SK-N-SH treated with all-trans-retinoic acid at 6 μM for 48 hours (cell line): Measurements from ENCODE around the gene EPB41.

ENCODE experiments used
- ATAC-seq: fragments of 200-7000 bp; cut with Tn5 transposase; 3 replicates; pipeline ENCODE4 v1.9.1; 2020; ENCODE audit warnings: mild to moderate bottlenecking, moderate library complexity
- ARNTL ChIP-seq: fragments of 450-650 bp; formaldehyde crosslinking; IDR thresholded peaks from 2 replicates; pipeline ENCODE4 v1.5.0; 2020; ENCODE audit warnings: low read depth, mild to moderate bottlenecking, moderate library complexity, borderline replicate concordance
- BACH2 ChIP-seq: fragments of 250-450 bp; sonication (Bioruptor Pico); IDR thresholded peaks from 2 replicates; pipeline ENCODE4 v1.9.0; 2021; ENCODE audit warnings: mild to moderate bottlenecking, borderline replicate concordance
- CSDC2 ChIP-seq: fragments of 250-450 bp; sonication (Bioruptor Pico); IDR thresholded peaks from 2 replicates; pipeline ENCODE4 v1.5.0; 2020; ENCODE audit warnings: mild to moderate bottlenecking, moderate library complexity
- ESRRG ChIP-seq: fragments of 250-450 bp; sonication (Bioruptor Pico); IDR thresholded peaks from 2 replicates; pipeline ENCODE4 v1.6.1; 2021; ENCODE audit warnings: mild to moderate bottlenecking
- GLIS3 ChIP-seq: fragments of 250-450 bp; sonication (Bioruptor Pico); IDR thresholded peaks from 2 replicates; pipeline ENCODE4 v1.5.0; 2020; ENCODE audit warnings: mild to moderate bottlenecking, moderate library complexity
- ISL1 ChIP-seq: fragments of 250-450 bp; sonication (Bioruptor Pico); IDR thresholded peaks from 2 replicates; pipeline ENCODE4 v2.1.2; 2022; ENCODE audit warnings: mild to moderate bottlenecking, moderate library complexity
- OSR1 ChIP-seq: fragments of 250-450 bp; sonication (Bioruptor Pico); IDR thresholded peaks from 2 replicates; pipeline ENCODE4 v1.8.0; 2022; ENCODE audit warnings: moderate library complexity, mild to moderate bottlenecking, inconsistent platforms
- PPARA ChIP-seq: fragments of 250-450 bp; sonication (Bioruptor Pico); IDR thresholded peaks from 2 replicates; pipeline ENCODE4 v1.5.0; 2020; ENCODE audit warnings: mild to moderate bottlenecking, borderline replicate concordance
- RARB ChIP-seq: fragments of 250-450 bp; sonication (Bioruptor Pico); IDR thresholded peaks from 2 replicates; pipeline ENCODE4 v1.8.0; 2021; ENCODE audit warnings: mild to moderate bottlenecking, moderate library complexity
- SNAI2 ChIP-seq: fragments of 250-450 bp; sonication (Bioruptor Pico); IDR thresholded peaks from 2 replicates; pipeline ENCODE4 v1.5.0; 2020; ENCODE audit warnings: mild to moderate bottlenecking, moderate library complexity
- TCF4 ChIP-seq: fragments of 250-450 bp; sonication (Bioruptor Pico); IDR thresholded peaks from 2 replicates; pipeline ENCODE4 v1.8.0; 2021; ENCODE audit warnings: mild to moderate bottlenecking, moderate library complexity, borderline replicate concordance
- TOX ChIP-seq: fragments of 250-450 bp; sonication (Bioruptor Pico); IDR thresholded peaks from 2 replicates; pipeline ENCODE4 v1.8.0; 2021; ENCODE audit warnings: mild to moderate bottlenecking, moderate library complexity, borderline replicate concordance
- ZC3H10 ChIP-seq: fragments of 250-450 bp; sonication (Bioruptor Pico); IDR thresholded peaks from 2 replicates; pipeline ENCODE4 v1.5.1; 2021; ENCODE audit warnings: mild to moderate bottlenecking, moderate library complexity
- ZFP3 ChIP-seq: fragments of 250-450 bp; sonication (Bioruptor Pico); IDR thresholded peaks from 2 replicates; pipeline ENCODE4 v1.5.0; 2020; ENCODE audit warnings: mild to moderate bottlenecking, moderate library complexity
- ZFP30 ChIP-seq: fragments of 450-650 bp; formaldehyde crosslinking; IDR thresholded peaks from 2 replicates; pipeline ENCODE4 v1.5.0; 2022; ENCODE audit warnings: mild to moderate bottlenecking, moderate library complexity
- ZNF565 ChIP-seq: fragments of 450-650 bp; formaldehyde crosslinking; conservative IDR thresholded peaks from 2 replicates; pipeline ENCODE4 v1.5.0; 2020; ENCODE audit warnings: low read depth, mild to moderate bottlenecking, moderate library complexity
- ZNF70 ChIP-seq: fragments of 450-650 bp; formaldehyde crosslinking; IDR thresholded peaks from 2 replicates; pipeline ENCODE4 v1.5.0; 2020; ENCODE audit warnings: mild to moderate bottlenecking, moderate library complexity
- ZNF8 ChIP-seq: fragments of 450-650 bp; formaldehyde crosslinking; IDR thresholded peaks from 2 replicates; pipeline ENCODE4 v1.5.0; 2020; ENCODE audit warnings: mild to moderate bottlenecking, moderate library complexity
- TF ChIP-seq, protein P1 (sequence below): fragments of 250-450 bp; sonication (Bioruptor Pico); IDR thresholded peaks from 2 replicates; pipeline ENCODE4 v1.5.0; 2020; ENCODE audit warnings: mild to moderate bottlenecking, moderate library complexity
- TF ChIP-seq, protein P2 (sequence below): fragments of 250-450 bp; sonication (Bioruptor Pico); IDR thresholded peaks from 2 replicates; pipeline ENCODE4 v1.5.1; 2020; ENCODE audit warnings: low read depth, mild to moderate bottlenecking, moderate library complexity
- TF ChIP-seq, protein P3 (sequence below): fragments of 250-450 bp; sonication (Bioruptor Pico); IDR thresholded peaks from 2 replicates; pipeline ENCODE4 v1.5.1; 2021; ENCODE audit warnings: mild to moderate bottlenecking, moderate library complexity
- TF ChIP-seq, protein P4 (sequence below): fragments of 250-450 bp; sonication (Bioruptor Pico); IDR thresholded peaks from 2 replicates; pipeline ENCODE4 v1.8.0; 2021; ENCODE audit warnings: low read depth, mild to moderate bottlenecking, moderate library complexity, borderline replicate concordance
- TF ChIP-seq, protein P5 (sequence below): fragments of 250-450 bp; sonication (Bioruptor Pico); IDR thresholded peaks from 2 replicates; pipeline ENCODE4 v1.8.0; 2020; ENCODE audit warnings: mild to moderate bottlenecking, moderate library complexity, borderline replicate concordance

Gene EPB41

DNA sequence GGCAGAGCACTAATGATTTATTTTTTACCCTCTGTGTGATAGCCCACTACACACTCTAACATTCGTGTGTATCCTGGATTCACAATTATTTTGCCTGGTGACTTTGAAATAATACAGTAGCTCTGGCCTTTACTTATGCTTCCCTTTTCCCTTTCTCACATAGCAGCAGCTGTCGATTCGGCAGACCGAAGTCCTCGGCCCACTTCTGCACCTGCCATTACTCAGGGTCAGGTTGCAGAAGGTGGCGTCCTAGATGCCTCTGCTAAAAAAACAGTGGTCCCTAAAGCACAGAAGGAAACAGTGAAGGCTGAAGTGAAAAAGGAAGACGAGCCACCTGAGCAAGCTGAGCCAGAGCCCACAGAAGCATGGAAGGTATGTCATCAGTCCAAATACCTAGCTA lies 138.6 kb downstream of the EPB41 start:
- TF ChIP-seq BACH2 (CRISPR knock-in tag) (no peak), OSR1 (no peak), ARNTL (no peak), GLIS3 (CRISPR knock-in tag) (no peak), SNAI2 (CRISPR knock-in tag) (no peak), RARB (no peak), ISL1 (CRISPR knock-in tag) (no peak), ESRRG (CRISPR knock-in tag) (no peak), ZC3H10 (CRISPR knock-in tag) (no peak)
- TF ChIP-seq, protein P1, sequence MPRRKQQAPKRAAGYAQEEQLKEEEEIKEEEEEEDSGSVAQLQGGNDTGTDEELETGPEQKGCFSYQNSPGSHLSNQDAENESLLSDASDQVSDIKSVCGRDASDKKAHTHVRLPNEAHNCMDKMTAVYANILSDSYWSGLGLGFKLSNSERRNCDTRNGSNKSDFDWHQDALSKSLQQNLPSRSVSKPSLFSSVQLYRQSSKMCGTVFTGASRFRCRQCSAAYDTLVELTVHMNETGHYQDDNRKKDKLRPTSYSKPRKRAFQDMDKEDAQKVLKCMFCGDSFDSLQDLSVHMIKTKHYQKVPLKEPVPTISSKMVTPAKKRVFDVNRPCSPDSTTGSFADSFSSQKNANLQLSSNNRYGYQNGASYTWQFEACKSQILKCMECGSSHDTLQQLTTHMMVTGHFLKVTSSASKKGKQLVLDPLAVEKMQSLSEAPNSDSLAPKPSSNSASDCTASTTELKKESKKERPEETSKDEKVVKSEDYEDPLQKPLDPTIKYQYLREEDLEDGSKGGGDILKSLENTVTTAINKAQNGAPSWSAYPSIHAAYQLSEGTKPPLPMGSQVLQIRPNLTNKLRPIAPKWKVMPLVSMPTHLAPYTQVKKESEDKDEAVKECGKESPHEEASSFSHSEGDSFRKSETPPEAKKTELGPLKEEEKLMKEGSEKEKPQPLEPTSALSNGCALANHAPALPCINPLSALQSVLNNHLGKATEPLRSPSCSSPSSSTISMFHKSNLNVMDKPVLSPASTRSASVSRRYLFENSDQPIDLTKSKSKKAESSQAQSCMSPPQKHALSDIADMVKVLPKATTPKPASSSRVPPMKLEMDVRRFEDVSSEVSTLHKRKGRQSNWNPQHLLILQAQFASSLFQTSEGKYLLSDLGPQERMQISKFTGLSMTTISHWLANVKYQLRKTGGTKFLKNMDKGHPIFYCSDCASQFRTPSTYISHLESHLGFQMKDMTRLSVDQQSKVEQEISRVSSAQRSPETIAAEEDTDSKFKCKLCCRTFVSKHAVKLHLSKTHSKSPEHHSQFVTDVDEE (CRISPR knock-in tag), result no peak
- TF ChIP-seq, protein P2, sequence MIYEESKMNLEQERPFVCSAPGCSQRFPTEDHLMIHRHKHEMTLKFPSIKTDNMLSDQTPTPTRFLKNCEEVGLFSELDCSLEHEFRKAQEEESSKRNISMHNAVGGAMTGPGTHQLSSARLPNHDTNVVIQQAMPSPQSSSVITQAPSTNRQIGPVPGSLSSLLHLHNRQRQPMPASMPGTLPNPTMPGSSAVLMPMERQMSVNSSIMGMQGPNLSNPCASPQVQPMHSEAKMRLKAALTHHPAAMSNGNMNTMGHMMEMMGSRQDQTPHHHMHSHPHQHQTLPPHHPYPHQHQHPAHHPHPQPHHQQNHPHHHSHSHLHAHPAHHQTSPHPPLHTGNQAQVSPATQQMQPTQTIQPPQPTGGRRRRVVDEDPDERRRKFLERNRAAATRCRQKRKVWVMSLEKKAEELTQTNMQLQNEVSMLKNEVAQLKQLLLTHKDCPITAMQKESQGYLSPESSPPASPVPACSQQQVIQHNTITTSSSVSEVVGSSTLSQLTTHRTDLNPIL (CRISPR knock-in tag), result no peak
- ATAC-seq, result no peak

DNA sequence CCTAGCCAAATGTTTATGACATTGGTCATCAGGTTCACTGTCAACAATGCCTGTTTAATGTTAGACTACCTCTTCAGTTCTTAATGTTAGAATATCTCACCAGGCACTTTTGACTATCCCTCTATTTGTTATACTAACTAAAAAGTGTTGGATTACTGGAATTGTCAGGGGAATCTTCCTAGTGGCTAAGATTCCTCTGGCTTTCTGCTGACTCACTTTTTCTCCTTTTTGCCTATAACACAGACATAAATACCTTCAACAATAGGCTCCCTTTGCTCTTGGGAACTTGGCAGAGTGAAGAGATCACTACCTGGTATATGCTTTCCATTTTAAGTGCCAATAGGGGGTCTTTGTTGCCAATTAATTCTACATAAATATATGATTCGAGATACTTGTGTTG lies 140.8 kb downstream of the EPB41 start:
- TF ChIP-seq, protein P3, sequence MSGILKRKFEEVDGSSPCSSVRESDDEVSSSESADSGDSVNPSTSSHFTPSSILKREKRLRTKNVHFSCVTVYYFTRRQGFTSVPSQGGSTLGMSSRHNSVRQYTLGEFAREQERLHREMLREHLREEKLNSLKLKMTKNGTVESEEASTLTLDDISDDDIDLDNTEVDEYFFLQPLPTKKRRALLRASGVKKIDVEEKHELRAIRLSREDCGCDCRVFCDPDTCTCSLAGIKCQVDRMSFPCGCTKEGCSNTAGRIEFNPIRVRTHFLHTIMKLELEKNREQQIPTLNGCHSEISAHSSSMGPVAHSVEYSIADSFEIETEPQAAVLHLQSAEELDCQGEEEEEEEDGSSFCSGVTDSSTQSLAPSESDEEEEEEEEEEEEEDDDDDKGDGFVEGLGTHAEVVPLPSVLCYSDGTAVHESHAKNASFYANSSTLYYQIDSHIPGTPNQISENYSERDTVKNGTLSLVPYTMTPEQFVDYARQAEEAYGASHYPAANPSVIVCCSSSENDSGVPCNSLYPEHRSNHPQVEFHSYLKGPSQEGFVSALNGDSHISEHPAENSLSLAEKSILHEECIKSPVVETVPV, result no peak
- TF ChIP-seq ESRRG (CRISPR knock-in tag), result no peak
- TF ChIP-seq ZNF70, result no peak
- TF ChIP-seq ZC3H10 (CRISPR knock-in tag), result no peak
- TF ChIP-seq, protein P4, sequence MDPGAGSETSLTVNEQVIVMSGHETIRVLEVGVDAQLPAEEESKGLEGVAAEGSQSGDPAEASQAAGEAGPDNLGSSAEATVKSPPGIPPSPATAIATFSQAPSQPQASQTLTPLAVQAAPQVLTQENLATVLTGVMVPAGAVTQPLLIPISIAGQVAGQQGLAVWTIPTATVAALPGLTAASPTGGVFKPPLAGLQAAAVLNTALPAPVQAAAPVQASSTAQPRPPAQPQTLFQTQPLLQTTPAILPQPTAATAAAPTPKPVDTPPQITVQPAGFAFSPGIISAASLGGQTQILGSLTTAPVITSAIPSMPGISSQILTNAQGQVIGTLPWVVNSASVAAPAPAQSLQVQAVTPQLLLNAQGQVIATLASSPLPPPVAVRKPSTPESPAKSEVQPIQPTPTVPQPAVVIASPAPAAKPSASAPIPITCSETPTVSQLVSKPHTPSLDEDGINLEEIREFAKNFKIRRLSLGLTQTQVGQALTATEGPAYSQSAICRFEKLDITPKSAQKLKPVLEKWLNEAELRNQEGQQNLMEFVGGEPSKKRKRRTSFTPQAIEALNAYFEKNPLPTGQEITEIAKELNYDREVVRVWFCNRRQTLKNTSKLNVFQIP (CRISPR knock-in tag), result no peak
- no peak for TF ChIP-seq ISL1 (CRISPR knock-in tag)
- no peak for TF ChIP-seq PPARA (CRISPR knock-in tag)
- no peak for TF ChIP-seq ARNTL
- no peak for TF ChIP-seq GLIS3 (CRISPR knock-in tag)
- TF ChIP-seq ZFP30, result no peak
- no peak for TF ChIP-seq ZNF565 (CRISPR knock-in tag)
- ATAC-seq, result no peak

DNA sequence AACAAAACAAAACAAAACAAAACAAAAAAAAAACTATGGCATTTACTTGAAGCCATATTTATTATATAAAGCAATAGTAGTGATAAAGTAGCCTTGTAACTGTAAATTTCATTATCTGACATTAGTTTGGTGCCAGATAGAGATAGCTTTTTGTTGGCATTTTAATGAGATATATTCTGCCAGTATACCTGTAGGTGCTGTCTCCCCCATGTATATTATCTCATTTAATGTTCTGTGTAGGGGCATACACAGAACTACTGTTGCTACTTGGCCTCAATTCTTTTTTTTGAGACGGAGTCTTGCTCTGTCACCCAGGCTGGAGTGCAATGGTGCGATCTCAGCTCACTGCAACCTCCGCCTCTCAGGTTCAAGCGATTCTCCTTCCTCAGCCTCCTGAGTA lies 141.9 kb downstream of the EPB41 start:
- no peak for ATAC-seq
- TF ChIP-seq OSR1 (no peak), ZC3H10 (CRISPR knock-in tag) (no peak), TOX (CRISPR knock-in tag) (no peak), TCF4 (CRISPR knock-in tag) (no peak), ZNF565 (CRISPR knock-in tag) (no peak), ARNTL (no peak), ZNF8 (CRISPR knock-in tag) (no peak), ESRRG (CRISPR knock-in tag) (no peak), CSDC2 (CRISPR knock-in tag) (no peak), ZFP3 (CRISPR knock-in tag) (no peak), RARB (no peak), GLIS3 (CRISPR knock-in tag) (no peak), ZNF70 (no peak), PPARA (CRISPR knock-in tag) (no peak)
- TF ChIP-seq, protein P1 (CRISPR knock-in tag), result no peak
- TF ChIP-seq, protein P2 (CRISPR knock-in tag), result no peak
- TF ChIP-seq, protein P3, result no peak
- TF ChIP-seq, protein P5, sequence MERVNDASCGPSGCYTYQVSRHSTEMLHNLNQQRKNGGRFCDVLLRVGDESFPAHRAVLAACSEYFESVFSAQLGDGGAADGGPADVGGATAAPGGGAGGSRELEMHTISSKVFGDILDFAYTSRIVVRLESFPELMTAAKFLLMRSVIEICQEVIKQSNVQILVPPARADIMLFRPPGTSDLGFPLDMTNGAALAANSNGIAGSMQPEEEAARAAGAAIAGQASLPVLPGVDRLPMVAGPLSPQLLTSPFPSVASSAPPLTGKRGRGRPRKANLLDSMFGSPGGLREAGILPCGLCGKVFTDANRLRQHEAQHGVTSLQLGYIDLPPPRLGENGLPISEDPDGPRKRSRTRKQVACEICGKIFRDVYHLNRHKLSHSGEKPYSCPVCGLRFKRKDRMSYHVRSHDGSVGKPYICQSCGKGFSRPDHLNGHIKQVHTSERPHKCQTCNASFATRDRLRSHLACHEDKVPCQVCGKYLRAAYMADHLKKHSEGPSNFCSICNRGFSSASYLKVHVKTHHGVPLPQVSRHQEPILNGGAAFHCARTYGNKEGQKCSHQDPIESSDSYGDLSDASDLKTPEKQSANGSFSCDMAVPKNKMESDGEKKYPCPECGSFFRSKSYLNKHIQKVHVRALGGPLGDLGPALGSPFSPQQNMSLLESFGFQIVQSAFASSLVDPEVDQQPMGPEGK (CRISPR knock-in tag), result no peak
